HepG2 (cell line): ENCODE measurements around the gene LRRC45. TPM values are rescaled to one million over a fixed set of nuclear protein-coding genes. Genes with fewer than 3 reads are reported as not detected.
A peak's percentile ranks its signal among the peaks of the same experiment; 100 is the strongest.

Experiments
- ARID3A ChIP-seq: IDR thresholded peaks from 2 replicates; pipeline ENCODE4 v1.6.1; 2012; ENCODE audit warnings: low read depth, low read length, improper control_type of control experiment
- BATF2 ChIP-seq: sonication (generic); formaldehyde crosslinking; IDR thresholded peaks from 2 replicates; pipeline ENCODE4 v1.8.0; 2022; ENCODE audit warnings: mild to moderate bottlenecking, missing genetic modification reagents, moderate library complexity
- RAD21 ChIP-seq: fragments of 450-650 bp; formaldehyde crosslinking; IDR thresholded peaks from 2 replicates; pipeline ENCODE4 v1.5.0; 2020; ENCODE audit warnings: mild to moderate bottlenecking
- REST ChIP-seq, 2 experiments: IDR thresholded peaks; 2 replicates each; pipeline ENCODE4 v1.6.1; 2011 to 2012; ENCODE audit warnings: low read length in 2 of 2, borderline replicate concordance in 1 of 2, low read depth in 1 of 2, mild to moderate bottlenecking in 1 of 2, moderate library complexity in 1 of 2
- SMARCE1 ChIP-seq: fragments of 450-650 bp; IDR thresholded peaks from 2 replicates; pipeline ENCODE4 v1.6.1; 2017; ENCODE audit warnings: borderline replicate concordance
- THYN1 ChIP-seq: sonication (generic); formaldehyde crosslinking; IDR thresholded peaks from 2 replicates; pipeline ENCODE4 v1.8.1; 2023; ENCODE audit warnings: low read depth, mild to moderate bottlenecking, moderate library complexity, missing genetic modification reagents, borderline replicate concordance
- WIZ ChIP-seq: sonication (generic); formaldehyde crosslinking; IDR thresholded peaks from 2 replicates; pipeline ENCODE4 v1.5.1; 2020; ENCODE audit warnings: mild to moderate bottlenecking, missing genetic modification reagents
- ZFP36L2 ChIP-seq: sonication (generic); formaldehyde crosslinking; IDR thresholded peaks from 2 replicates; pipeline ENCODE4 v1.4.0; 2020; ENCODE audit warnings: missing genetic modification reagents
- ZNF687 ChIP-seq: sonication (generic); formaldehyde crosslinking; IDR thresholded peaks from 2 replicates; pipeline ENCODE4 v1.5.1; 2020; ENCODE audit warnings: mild to moderate bottlenecking, missing genetic modification reagents, moderate library complexity
- ZNF704 ChIP-seq: sonication (generic); formaldehyde crosslinking; IDR thresholded peaks from 2 replicates; pipeline ENCODE4 v1.8.1; 2023; ENCODE audit warnings: mild to moderate bottlenecking, inconsistent platforms, moderate library complexity, missing genetic modification reagents, borderline replicate concordance
- ZNF710 ChIP-seq: sonication (generic); formaldehyde crosslinking; IDR thresholded peaks from 2 replicates; pipeline ENCODE4 v1.5.0; 2020; ENCODE audit warnings: mild to moderate bottlenecking, missing genetic modification reagents, borderline replicate concordance
- polyA plus RNA-seq, 8 experiments: library from polyadenylated mRNA; depleted of rRNA in 3 of 8; stranded (reverse) in 7 of 8; unstranded in 1 of 8; fragments of >200 nt; fragmentation: Illumina TruSeq in 4 of 8; extraction: Trizol in 4 of 8; gene quantifications; 2 replicates each; pipeline versions ENCODE4 v1.2.1 to v1.2.3, GENCODE V29; 2011 to 2016; ENCODE audit warnings: low read depth in 4 of 8, missing spikeins in 1 of 8, mixed read lengths in 1 of 8; ENCODE audit not compliant: insufficient read depth in 1 of 8
- total RNA-seq, 5 experiments: library from RNA; depleted of rRNA; stranded (reverse); fragments of >200 nt; fragmentation: Illumina TruSeq; extraction: Trizol; gene quantifications; 2 replicates each; pipeline ENCODE4 v1.2.3, GENCODE V29; 2016; ENCODE audit warnings: low read depth in 1 of 5

Gene LRRC45
- total and polyA plus RNA-seq, 2 of the 13 experiments (the other 11 are each of a cell fraction or from before 2014, with no cell fraction given), result 11.6 to 48.1 TPM

- TF ChIP-seq BATF2 (CRISPR knock-in tag), result peak; percentile 49; the same call in 1 of the 2 replicates
- no peak for TF ChIP-seq THYN1 (CRISPR knock-in tag)
- no peak for TF ChIP-seq SMARCE1
- peak; percentile 79; the same call in 1 of the 2 replicates for TF ChIP-seq WIZ (CRISPR knock-in tag)
- TF ChIP-seq ZNF687 (CRISPR knock-in tag), result peak; percentile 77
- no peak for TF ChIP-seq ARID3A
- TF ChIP-seq REST (IDR thresholded peaks at IDR 0.05; ENCODE audit: borderline replicate concordance in 1 of 2, low read depth in 1 of 2, low read length in 2 of 2), result no peak
- no peak; the same call in 1 of the 2 replicates for TF ChIP-seq RAD21
- no peak for TF ChIP-seq ZNF710
- TF ChIP-seq ZNF704 (CRISPR knock-in tag), result peak; percentile 68; the same call in 1 of the 2 replicates
- TF ChIP-seq ZFP36L2 (CRISPR knock-in tag), result no peak
Observed at GRCh38 chr17:82023447-82024241, 539 bp downstream of the LRRC45 start (continued).
